Ascending aorta (tissue), 2 donors: ENCODE data around the gene KRT3. TPM values are rescaled to one million over a fixed set of nuclear protein-coding genes. Genes with fewer than 3 reads are reported as not detected.

ENCODE experiments used
- DNase-seq, 2 donors: peaks; one replicate each; pipeline ENCODE4 v3.0.0-alpha.2; 2019; ENCODE audit warnings: low spot score in 2 of 2
- H3K27ac ChIP-seq, 2 donors: fragments of 200-600 bp; sonication (generic); one replicate each; pipeline ENCODE4 v1.5.1; 2016 to 2017; ENCODE audit warnings: mild to moderate bottlenecking in 1 of 2
- H3K27me3 ChIP-seq: fragments of 200-600 bp; sonication (generic); one replicate; pipeline ENCODE4 v1.5.1; 2017
- H3K36me3 ChIP-seq, 2 donors: fragments of 200-600 bp; sonication (generic); one replicate each; pipeline ENCODE4 v1.5.1; 2016
- H3K4me1 ChIP-seq, 2 donors: fragments of 200-600 bp; sonication (generic); one replicate each; pipeline ENCODE4 v1.5.1; 2016 to 2017; ENCODE audit warnings: mild to moderate bottlenecking in 1 of 2
- H3K4me3 ChIP-seq, 2 donors: fragments of 200-600 bp; sonication (generic); one replicate each; pipeline ENCODE4 v1.5.1; 2016 to 2017; ENCODE audit warnings: mild to moderate bottlenecking in 1 of 2
- H3K9me3 ChIP-seq, 2 donors: fragments of 200-600 bp; sonication (generic); one replicate each; pipeline ENCODE4 v1.5.1; 2016
- intact Hi-C: fragments of 100-400 bp; cut with DNase I; formaldehyde crosslinking; loops from one replicate; pipeline ENCODE4 v1.15.1; 2023
- total RNA-seq: library from RNA; depleted of rRNA; stranded (reverse); fragments of >200 nt; gene quantifications from one replicate; pipeline ENCODE4 v1.1.0, GENCODE V29; 2016
- TF ChIP-seq, protein P1 (sequence below), 3 experiments: fragments of 200-600 bp in 2 of 3; fragments of 450-650 bp in 1 of 3; sonication (generic) in 2 of 3; IDR thresholded peaks; one replicate each; pipeline ENCODE4 v1.5.1; 2016 to 2019; ENCODE audit warnings: antibody characterized with exemption in 3 of 3, mild to moderate bottlenecking in 1 of 3, moderate library complexity in 1 of 3

The KRT3 gene
- total RNA-seq, 1 donor from 2014 or later: not detected

DNA sequence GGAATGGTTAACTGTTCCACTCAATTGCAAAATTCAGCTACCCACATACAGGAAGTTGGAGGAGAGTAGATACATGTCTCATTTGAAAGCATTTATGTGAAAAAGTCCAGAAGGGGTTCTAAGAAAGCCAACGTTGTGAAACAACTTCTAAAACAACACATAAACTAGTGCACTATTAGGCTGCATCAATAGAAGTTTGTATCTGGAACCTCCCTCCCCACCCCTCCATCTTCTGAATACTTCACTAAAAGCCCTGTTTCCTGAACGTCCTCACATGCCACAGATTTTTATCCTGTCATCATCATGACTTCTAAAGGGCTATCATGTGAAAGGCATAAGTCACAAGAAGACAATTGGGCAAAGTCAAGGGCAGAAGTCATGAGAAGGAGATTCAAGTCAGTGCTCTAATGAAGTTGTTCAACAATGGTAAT is 32.7 kb upstream of the KRT3 start:
- H3K4me3 ChIP-seq: no peak overlapping the region
- no peaks in the 10 kb centered on the region for H3K9me3 ChIP-seq
- no peak overlapping the region for H3K27ac ChIP-seq
- intact Hi-C loops: no loop called here
- no peaks in the 10 kb centered on the region for H3K4me1 ChIP-seq
- DNase-seq: no peak
- no peaks in the 10 kb centered on the region for H3K36me3 ChIP-seq
- TF ChIP-seq, protein P1, sequence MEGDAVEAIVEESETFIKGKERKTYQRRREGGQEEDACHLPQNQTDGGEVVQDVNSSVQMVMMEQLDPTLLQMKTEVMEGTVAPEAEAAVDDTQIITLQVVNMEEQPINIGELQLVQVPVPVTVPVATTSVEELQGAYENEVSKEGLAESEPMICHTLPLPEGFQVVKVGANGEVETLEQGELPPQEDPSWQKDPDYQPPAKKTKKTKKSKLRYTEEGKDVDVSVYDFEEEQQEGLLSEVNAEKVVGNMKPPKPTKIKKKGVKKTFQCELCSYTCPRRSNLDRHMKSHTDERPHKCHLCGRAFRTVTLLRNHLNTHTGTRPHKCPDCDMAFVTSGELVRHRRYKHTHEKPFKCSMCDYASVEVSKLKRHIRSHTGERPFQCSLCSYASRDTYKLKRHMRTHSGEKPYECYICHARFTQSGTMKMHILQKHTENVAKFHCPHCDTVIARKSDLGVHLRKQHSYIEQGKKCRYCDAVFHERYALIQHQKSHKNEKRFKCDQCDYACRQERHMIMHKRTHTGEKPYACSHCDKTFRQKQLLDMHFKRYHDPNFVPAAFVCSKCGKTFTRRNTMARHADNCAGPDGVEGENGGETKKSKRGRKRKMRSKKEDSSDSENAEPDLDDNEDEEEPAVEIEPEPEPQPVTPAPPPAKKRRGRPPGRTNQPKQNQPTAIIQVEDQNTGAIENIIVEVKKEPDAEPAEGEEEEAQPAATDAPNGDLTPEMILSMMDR (IDR thresholded peaks at IDR 0.05): no peak
- no peaks in the 10 kb centered on the region for H3K27me3 ChIP-seq

- Histone ChIP-seq H3K4me3 (no peak overlapping the region), H3K9me3 (no peaks in the 10 kb centered on the region), H3K27me3 (no peaks in the 10 kb centered on the region), H3K4me1 (no peaks in the 10 kb centered on the region), H3K36me3 (no peaks in the 10 kb centered on the region), H3K27ac (no peak overlapping the region)
- no peak for DNase-seq
- TF ChIP-seq, protein P1 (IDR thresholded peaks at IDR 0.05): no peak
- intact Hi-C loops: no loop called here
These were observed 32.2 kb upstream of the KRT3 start for GRCh38 chr12:52828156-52828555.

- intact Hi-C loops: no loop called here
- Histone ChIP-seq H3K27me3 (no peaks in the 10 kb centered on the region), H3K4me3 (no peak overlapping the region), H3K36me3 (no peaks in the 10 kb centered on the region), H3K4me1 (no peaks in the 10 kb centered on the region), H3K9me3 (no peaks in the 10 kb centered on the region), H3K27ac (no peak overlapping the region)
- no peak for DNase-seq
- TF ChIP-seq, protein P1 (IDR thresholded peaks at IDR 0.05): no peak
These were observed 31.7 kb upstream of the KRT3 start for GRCh38 chr12:52827499-52828090.

- Histone ChIP-seq H3K9me3 (no peaks in the 10 kb centered on the region), H3K4me1 (peaks cover 0 to 3% of the 10 kb centered on the region in 2 donors), H3K4me3 (no peak overlapping the region), H3K36me3 (no peaks in the 10 kb centered on the region), H3K27ac (no peak overlapping the region), H3K27me3 (no peaks in the 10 kb centered on the region)
- TF ChIP-seq, protein P1 (IDR thresholded peaks at IDR 0.05): no peak
- intact Hi-C loops: no loop called here
- no peak for DNase-seq
These were observed 30.9 kb upstream of the KRT3 start for GRCh38 chr12:52826611-52827498.

DNA sequence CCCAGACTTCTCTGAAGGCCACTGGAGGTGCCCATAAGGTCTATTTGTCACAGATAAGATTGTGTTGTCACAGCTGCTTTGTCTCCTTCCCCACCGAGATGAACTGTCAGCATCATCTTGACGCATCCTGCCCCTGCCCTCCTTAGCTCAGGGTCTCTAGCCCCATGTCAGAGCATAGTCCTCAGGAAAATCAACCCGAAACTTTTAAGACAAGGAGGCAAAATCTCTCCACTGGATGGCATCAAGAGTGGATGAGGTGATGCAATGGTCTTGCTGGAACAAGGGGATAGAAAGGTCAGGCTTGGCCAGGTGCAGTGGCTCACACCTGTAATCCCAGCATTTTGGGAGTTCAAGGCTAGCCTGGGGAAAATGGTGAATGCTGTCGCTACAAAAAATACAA is 30.0 kb upstream of the KRT3 start:
- H3K27me3 ChIP-seq: no peaks in the 10 kb centered on the region
- H3K4me1 ChIP-seq: peaks cover 0 to 3% of the 10 kb centered on the region in 2 donors
- no peak for DNase-seq
- no peak overlapping the region for H3K4me3 ChIP-seq
- no peak overlapping the region for H3K27ac ChIP-seq
- TF ChIP-seq, protein P1 (IDR thresholded peaks at IDR 0.05): no peak
- H3K36me3 ChIP-seq: no peaks in the 10 kb centered on the region
- no peaks in the 10 kb centered on the region for H3K9me3 ChIP-seq
- intact Hi-C loops: no loop called here
